GM12864 (cell line): Measurements from ENCODE around the gene RAD23B.
"Not testable (repeated sequence)": the region's sequence is repeated elsewhere in the genome, so short reads cannot be mapped to it uniquely, and the experiment has no call there.

Source experiments
- DNase-seq: peaks from one replicate; pipeline ENCODE4 v3.0.0-alpha.2; 2011; ENCODE audit warnings: low read depth
- H3K4me3 ChIP-seq: 2 replicates; pipeline ENCODE4 v1.5.1; 2011; ENCODE audit warnings: mild to moderate bottlenecking, low read depth, low read length, control low read depth
- TF ChIP-seq, protein P1 (sequence below): IDR thresholded peaks from 2 replicates; pipeline ENCODE4 v1.5.1; 2011; ENCODE audit warnings: low read depth, mild to moderate bottlenecking, moderate library complexity, low read length, control low read depth, inconsistent platforms; ENCODE audit errors: missing control alignments

The RAD23B gene

DNA sequence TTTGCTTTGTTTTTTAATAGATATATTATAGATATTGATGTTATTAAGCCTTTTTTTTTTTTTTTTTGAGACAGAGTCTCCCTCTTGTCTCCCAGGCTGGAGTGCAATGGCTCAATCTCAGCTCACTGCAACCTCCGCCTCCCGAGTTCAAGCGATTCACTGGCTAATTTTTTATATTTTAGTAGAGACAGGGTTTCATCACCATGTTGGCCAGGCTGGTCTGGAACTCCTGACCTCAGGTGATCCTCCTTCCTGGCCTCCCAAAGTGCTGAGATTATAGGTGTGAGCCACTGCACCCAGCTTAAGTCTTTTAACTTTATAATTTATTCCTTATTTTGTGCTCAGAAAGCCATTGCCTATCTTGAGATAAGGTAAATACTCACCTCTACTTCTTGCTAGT, 24.2 kb upstream of the RAD23B start:
- DNase-seq, result no peak
- TF ChIP-seq, protein P1, sequence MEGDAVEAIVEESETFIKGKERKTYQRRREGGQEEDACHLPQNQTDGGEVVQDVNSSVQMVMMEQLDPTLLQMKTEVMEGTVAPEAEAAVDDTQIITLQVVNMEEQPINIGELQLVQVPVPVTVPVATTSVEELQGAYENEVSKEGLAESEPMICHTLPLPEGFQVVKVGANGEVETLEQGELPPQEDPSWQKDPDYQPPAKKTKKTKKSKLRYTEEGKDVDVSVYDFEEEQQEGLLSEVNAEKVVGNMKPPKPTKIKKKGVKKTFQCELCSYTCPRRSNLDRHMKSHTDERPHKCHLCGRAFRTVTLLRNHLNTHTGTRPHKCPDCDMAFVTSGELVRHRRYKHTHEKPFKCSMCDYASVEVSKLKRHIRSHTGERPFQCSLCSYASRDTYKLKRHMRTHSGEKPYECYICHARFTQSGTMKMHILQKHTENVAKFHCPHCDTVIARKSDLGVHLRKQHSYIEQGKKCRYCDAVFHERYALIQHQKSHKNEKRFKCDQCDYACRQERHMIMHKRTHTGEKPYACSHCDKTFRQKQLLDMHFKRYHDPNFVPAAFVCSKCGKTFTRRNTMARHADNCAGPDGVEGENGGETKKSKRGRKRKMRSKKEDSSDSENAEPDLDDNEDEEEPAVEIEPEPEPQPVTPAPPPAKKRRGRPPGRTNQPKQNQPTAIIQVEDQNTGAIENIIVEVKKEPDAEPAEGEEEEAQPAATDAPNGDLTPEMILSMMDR, result no peak
- no peak overlapping the region for H3K4me3 ChIP-seq

DNA sequence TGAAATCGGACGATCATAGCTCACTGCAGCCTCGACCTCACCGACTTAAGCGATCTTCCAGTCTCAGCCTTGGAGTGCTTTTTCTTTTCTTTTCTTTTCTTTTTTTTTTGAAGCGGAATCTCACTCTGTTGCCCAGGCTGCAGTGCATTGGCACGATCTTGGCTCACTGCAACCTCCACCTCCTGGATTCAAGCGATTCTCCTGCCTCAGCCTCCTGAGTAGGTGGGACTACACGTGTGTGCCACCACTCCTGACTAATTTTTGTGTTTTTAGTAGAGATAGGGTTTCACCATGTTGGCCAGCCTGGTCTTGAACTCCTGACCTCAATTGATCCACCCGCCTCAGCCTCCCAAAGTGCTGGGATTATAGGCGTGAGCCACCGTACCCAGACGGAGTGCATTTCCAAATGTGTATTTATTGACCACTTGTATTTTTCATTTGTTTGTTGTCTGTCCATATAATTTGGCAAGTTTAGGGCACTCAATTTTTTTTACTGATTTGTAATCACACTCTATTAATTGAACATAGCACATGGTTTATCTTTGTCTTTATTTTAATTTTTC, 23.2 kb upstream of the RAD23B start:
- DNase-seq, H3K4me3 ChIP-seq: not testable (repeated sequence)

DNA sequence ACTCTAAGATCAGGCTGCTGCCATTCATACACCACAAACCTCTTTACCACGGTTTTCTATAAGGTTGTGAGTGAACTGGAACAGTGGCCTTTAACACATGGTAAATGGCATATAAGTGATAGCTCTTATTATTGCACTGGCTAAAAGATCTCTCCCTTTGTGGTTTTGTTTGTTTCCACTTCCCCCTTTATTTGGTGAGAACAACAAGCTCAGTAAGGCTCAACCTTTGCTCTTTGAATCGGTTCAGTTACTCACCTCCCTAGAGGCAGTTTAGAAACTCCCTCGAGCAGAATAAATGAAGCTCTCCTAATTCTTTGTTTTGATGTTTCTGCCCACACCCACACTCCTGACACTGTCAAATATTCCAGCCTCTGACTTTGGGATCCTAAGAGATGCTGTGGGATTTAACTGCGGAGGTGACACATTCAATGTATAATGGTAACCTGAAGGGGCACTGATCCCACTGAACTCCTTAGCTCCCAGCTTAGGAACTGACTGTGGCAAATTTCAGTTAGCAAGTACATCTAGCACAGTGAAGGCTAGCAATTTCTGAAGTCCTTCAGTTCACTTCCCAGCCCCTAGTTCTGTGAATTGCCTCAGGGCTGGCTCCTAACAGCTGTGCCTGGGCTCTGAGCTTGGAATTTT, 22.5 kb upstream of the RAD23B start:
- peak; percentile 64 for DNase-seq
- TF ChIP-seq, protein P1, result no peak
- no peak overlapping the region for H3K4me3 ChIP-seq

GRCh38 chr9:107261106-107261505, 22.0 kb upstream of the RAD23B start:
- no peak for DNase-seq
- no peak overlapping the region for H3K4me3 ChIP-seq
- TF ChIP-seq, protein P1, result no peak

- H3K4me3 ChIP-seq, result no peak overlapping the region
- TF ChIP-seq, protein P1, result no peak
- DNase-seq, result no peak
Observed at GRCh38 chr9:107263289-107263688, 19.8 kb upstream of the RAD23B start.

DNA sequence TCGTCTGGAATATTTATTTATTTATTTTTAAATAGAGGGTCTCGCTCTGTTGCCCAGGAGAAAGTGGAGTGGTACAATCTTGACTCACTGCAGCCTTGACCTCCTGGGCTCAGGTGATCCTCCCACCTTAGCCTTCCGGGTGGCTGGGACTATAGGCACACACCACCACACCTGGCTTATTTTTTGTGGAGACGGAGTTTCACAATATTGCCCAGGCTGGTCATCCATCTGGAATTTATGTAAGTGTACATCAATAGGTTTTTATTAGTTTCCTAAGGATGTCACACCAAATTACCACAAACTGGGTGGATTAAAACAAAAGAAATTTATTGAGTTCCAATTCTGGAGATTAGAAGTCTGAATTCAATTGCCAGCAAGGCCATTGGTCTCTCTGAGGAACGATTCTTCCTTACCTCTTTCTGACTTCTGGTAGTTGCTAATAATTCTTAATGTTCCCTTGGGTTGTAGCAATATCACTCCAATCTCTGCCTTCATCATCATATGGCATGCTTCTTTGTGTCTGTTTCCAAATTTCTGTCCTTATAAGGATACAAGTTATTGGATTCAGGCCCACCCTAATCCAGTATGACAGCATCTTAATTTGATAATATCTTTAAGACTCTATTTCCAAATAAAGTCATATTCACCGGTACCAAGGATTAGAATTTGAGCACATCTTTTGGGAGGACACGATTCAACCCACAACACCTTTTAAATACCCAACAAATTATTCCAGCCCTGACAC, 16.3 kb upstream of the RAD23B start:
- no peak for DNase-seq
- no peak overlapping the region for H3K4me3 ChIP-seq
- TF ChIP-seq, protein P1, result no peak

- TF ChIP-seq, protein P1, result no peak
- H3K4me3 ChIP-seq, result no peak overlapping the region
Observed at GRCh38 chr9:107268560-107268959, 14.5 kb upstream of the RAD23B start.

More at GRCh38 chr9:107268560-107268959, 14.5 kb upstream of the RAD23B start:
- DNase-seq, result no peak
